ENCODE results near the gene HTR7.

HTR7 gene

DNA sequence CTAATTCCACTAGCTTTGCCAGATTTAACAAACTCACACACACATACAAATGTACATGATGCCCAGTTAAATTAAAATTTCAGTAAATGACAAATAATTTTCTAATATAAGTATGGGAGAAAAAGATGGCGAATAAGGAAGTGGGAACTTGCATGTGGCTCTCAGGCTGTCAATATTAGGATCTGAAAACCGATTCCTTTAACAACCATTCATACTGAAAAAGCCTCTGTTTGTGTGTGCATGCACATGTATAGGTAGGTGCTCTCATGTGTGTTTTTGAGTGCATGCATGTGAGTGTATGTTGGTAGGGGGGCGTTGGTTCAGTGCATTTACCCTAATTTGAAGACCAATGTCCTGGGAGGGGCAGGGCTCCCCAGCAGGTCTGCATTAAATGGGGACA lies 125.3 kb downstream of the HTR7 start:
- no peak for DNase-seq

GRCh38 chr10:90723416-90724068 lies 134.3 kb downstream of the HTR7 start:
- no peak for DNase-seq

DNA sequence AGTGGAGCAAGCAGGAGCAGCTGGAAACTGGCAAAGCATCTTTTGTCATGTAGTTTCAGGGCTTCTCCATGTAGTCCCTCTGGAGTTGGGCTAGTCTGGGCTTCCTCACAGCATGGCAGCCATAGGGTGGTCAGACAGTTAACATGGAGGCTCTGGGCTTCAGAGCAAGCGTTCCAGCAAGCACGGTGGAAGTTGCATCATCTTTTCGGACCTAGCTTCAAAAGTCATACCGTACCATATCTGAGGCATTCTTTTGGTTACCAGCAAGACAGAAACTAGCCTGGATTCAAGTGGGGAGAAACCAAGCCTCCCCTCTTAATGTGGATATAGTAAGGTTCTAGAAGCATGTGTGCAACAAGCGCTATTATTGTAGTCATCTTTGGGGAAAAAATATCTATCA lies 135.0 kb downstream of the HTR7 start:
- no peak for DNase-seq

GRCh38 chr10:90718182-90718581 lies 139.7 kb downstream of the HTR7 start:
- no peak for DNase-seq

DNA sequence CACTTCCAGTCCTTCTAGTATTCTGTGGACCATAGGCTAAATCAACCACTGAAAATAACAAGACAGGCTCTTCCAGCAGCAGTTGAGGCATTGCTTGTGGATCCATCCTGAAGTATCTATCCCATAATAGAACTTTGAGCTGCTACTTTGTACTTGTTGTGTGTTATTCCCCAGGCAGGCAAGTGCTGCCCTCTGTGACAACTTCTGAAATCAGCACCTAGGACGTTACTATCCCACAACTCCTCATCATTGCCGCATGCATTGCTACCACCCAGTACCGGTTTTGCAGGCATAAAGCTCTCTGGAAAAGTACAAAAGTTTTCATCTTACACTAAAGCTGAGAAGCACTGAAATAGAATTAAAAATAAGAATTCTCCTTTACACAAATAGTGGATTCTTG lies 145.3 kb downstream of the HTR7 start:
- no peak for DNase-seq

GRCh38 chr10:90709727-90710126 lies 148.1 kb downstream of the HTR7 start:
- DNase-seq: no peak

- no peak for DNase-seq
Observed at GRCh38 chr10:90707657-90708056, 150.2 kb downstream of the HTR7 start.

- no peak for DNase-seq
Observed at GRCh38 chr10:90701428-90701827, 156.4 kb downstream of the HTR7 start.

DNA sequence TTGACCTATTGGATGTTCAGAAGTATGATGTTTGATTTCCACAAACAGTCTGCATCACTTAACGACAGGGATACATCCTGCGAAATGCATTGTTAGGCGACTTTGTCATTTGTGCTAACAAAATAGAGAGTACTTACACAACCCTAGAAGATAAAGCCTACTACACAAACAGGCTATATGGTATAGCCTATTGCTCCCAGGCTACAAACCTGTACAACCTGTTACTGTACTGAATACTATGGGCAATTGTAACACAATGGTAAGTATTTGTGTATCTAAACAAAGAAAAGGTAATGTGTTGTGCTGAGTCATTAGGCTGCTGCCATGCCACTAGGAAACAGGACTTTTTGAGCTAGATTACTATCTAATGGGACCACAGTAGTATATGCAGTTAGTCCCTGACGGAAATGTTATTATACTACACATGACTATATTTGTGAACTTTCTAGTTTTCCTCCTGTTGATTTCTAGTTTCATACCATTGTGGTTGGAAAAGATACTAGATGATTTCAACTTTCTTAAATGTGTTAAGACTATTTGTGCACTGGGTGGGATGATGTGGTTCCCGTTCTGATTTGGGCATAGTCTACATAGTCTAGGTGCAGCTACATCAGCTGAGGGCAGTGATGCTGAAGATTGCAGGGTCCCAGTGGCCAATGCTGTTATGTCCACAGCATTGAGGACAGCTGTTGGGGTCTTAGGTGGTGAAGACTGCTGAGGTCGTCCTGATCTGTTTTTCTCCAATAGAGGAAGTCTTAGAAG lies 161.7 kb downstream of the HTR7 start:
- no peak for DNase-seq
